ENCODE results near the gene PTPRD. TPM values are rescaled to one million over a fixed set of nuclear protein-coding genes. Genes with fewer than 3 reads are reported as not detected.

Gene PTPRD
- total RNA-seq, 1 experiment from 2014 or later = 0.02 TPM

- H3K4me2 ChIP-seq (ENCODE audit: low read length) = no peak overlapping the region
- TF ChIP-seq ZBTB33 (IDR thresholded peaks at IDR 0.05; ENCODE audit: extremely low read depth, insufficient replicate concordance, low read length) = no peak
- TF ChIP-seq CTCF (IDR thresholded peaks at IDR 0.05 in 2 of 3, conservative IDR thresholded peaks at IDR 0.05 in 1 of 3; ENCODE audit: borderline replicate concordance in 1 of 3, insufficient read depth in 1 of 3, low read depth in 2 of 3, low read length in 2 of 3) = no peak
- no peak for TF ChIP-seq SRF (IDR thresholded peaks at IDR 0.05; ENCODE audit: low read depth)
- no peak for TF ChIP-seq EZH2phosphoT487 (IDR thresholded peaks at IDR 0.05; ENCODE audit: borderline replicate concordance)
- RAD21 ChIA-PET (ENCODE audit: low non-redundant PET in 1 of 2, low total read pairs in 2 of 2, uncharacterized antibody in 2 of 2, unreplicated experiment in 2 of 2) = no interaction called here
- H4K20me1 ChIP-seq (ENCODE audit: insufficient read depth) = no peaks in the 10 kb centered on the region
- no peak overlapping the region for H3K4me3 ChIP-seq (replicated peaks in 1 of 2; ENCODE audit: low read depth in 1 of 2, low read length in 2 of 2)
- no peaks in the 10 kb centered on the region for H3K79me2 ChIP-seq (ENCODE audit: insufficient read depth, low read length)
- no TSS peak for BruUV-seq (replicated peaks)
- H3K27me3 ChIP-seq (ENCODE audit: insufficient read depth, low read length) = no peaks in the 10 kb centered on the region
- H3K27ac ChIP-seq (ENCODE audit: low read depth, low read length) = no peak overlapping the region
- no peak overlapping the region for H2AFZ ChIP-seq (ENCODE audit: low read depth, low read length, poor library complexity, severe bottlenecking)
- peaks cover 3 to 13% of the 10 kb centered on the region in 2 experiments; a peak in 2 of 4 replicates for H3K9me3 ChIP-seq (ENCODE audit: control insufficient read depth in 1 of 2, insufficient read depth in 1 of 2, low read depth in 1 of 2, low read length in 2 of 2)
- DNase-seq (ENCODE audit: low read depth, low spot score) = no peak
- CTCF ChIA-PET = no interaction called here
- no peaks in the 10 kb centered on the region for H3K36me3 ChIP-seq (ENCODE audit: control insufficient read depth in 1 of 2, insufficient read depth in 2 of 2, low read length in 2 of 2)
- intact Hi-C loops (cut with micrococcal nuclease) = no loop called here
- H3K9me2 ChIP-seq (ENCODE audit: insufficient read depth) = no peaks in the 10 kb centered on the region
- POLR2A ChIA-PET = no interaction called here
- no peaks in the 10 kb centered on the region for H3K4me1 ChIP-seq (ENCODE audit: control insufficient read depth in 1 of 2, insufficient read depth in 2 of 2, low read length in 2 of 2)
- no peak for ATAC-seq
- H3K9ac ChIP-seq (ENCODE audit: low read length) = no peak overlapping the region
Measured at GRCh38 chr9:9614607-9615006, 998.2 kb downstream of the PTPRD start.

- Histone ChIP-seq H4K20me1 (ENCODE audit: insufficient read depth) (no peaks in the 10 kb centered on the region), H3K9me2 (ENCODE audit: insufficient read depth) (no peaks in the 10 kb centered on the region), H3K36me3 (ENCODE audit: control insufficient read depth in 1 of 2, insufficient read depth in 2 of 2, low read length in 2 of 2) (no peaks in the 10 kb centered on the region), H2AFZ (ENCODE audit: low read depth, low read length, poor library complexity, severe bottlenecking) (no peak overlapping the region), H3K4me2 (ENCODE audit: low read length) (no peak overlapping the region), H3K27me3 (ENCODE audit: insufficient read depth, low read length) (no peaks in the 10 kb centered on the region), H3K79me2 (ENCODE audit: insufficient read depth, low read length) (no peaks in the 10 kb centered on the region), H3K4me1 (ENCODE audit: control insufficient read depth in 1 of 2, insufficient read depth in 2 of 2, low read length in 2 of 2) (no peaks in the 10 kb centered on the region), H3K27ac (ENCODE audit: low read depth, low read length) (no peak overlapping the region), H3K9me3 (ENCODE audit: control insufficient read depth in 1 of 2, insufficient read depth in 1 of 2, low read depth in 1 of 2, low read length in 2 of 2) (peaks cover 3 to 14% of the 10 kb centered on the region in 2 experiments; a peak in 2 of 4 replicates), H3K9ac (ENCODE audit: low read length) (no peak overlapping the region), H3K4me3 (replicated peaks in 1 of 2; ENCODE audit: low read depth in 1 of 2, low read length in 2 of 2) (no peak overlapping the region)
- intact Hi-C loops (cut with micrococcal nuclease) = no loop called here
- ATAC-seq = no peak
- ChIA-PET CTCF (no interaction called here), POLR2A (no interaction called here), RAD21 (ENCODE audit: low non-redundant PET in 1 of 2, low total read pairs in 2 of 2, uncharacterized antibody in 2 of 2, unreplicated experiment in 2 of 2) (no interaction called here)
- no TSS peak for BruUV-seq (replicated peaks)
- TF ChIP-seq CTCF (IDR thresholded peaks at IDR 0.05 in 2 of 3, conservative IDR thresholded peaks at IDR 0.05 in 1 of 3; ENCODE audit: borderline replicate concordance in 1 of 3, insufficient read depth in 1 of 3, low read depth in 2 of 3, low read length in 2 of 3) (no peak), POLR2A (IDR thresholded peaks at IDR 0.05; ENCODE audit: borderline replicate concordance, extremely low read depth, insufficient read depth, insufficient read length) (no peak)
- DNase-seq (ENCODE audit: low read depth, low spot score) = no peak
Measured at GRCh38 chr9:9612755-9613154, 1000.0 kb downstream of the PTPRD start.
